NCI-H748 treated with DMSO at 0.1 percent for 48 hours (cell line): ENCODE measurements around the gene GABRP.

Experiments
- DNase-seq: peaks from one replicate; lab custom pipeline; 2025; lab: John Stamatoyannopoulos, UW

The GABRP gene

GRCh38 chr5:170861667-170861916 lies 78.1 kb downstream of the GABRP start:
- no peak for DNase-seq

- DNase-seq: peak; percentile 67
Observed at GRCh38 chr5:170861917-170862766, 78.6 kb downstream of the GABRP start, which contains the start of gene RANBP17. Gene RANBP17, plus strand, starts transcription at chr5:170862018.

GRCh38 chr5:170863646-170864045 lies 80.1 kb downstream of the GABRP start:
- no peak for DNase-seq
